ENCODE data around the gene HSD17B4. TPM values are rescaled to one million over a fixed set of nuclear protein-coding genes. Genes with fewer than 3 reads are reported as not detected.
"Not testable (repeated sequence)": the region's sequence is repeated elsewhere in the genome, so short reads cannot be mapped to it uniquely, and the experiment has no call there.

HSD17B4 gene
- total RNA-seq, 2 donors from 2014 or later: 453 to 480 TPM

- Mint-ChIP-seq H3K4me3 (no peak overlapping the region), H3K9me3 (peaks cover 35% of the 10 kb centered on the region), H3K27ac (peak overlapping the region; percentile 84), H3K4me1 (peaks cover 30% of the 10 kb centered on the region), H3K27me3 (ENCODE audit: insufficient read depth) (no peaks in the 10 kb centered on the region), H3K36me3 (ENCODE audit: low read depth) (peaks cover 7% of the 10 kb centered on the region)
- no peaks in the 10 kb centered on the region for H3K27me3 ChIP-seq (ENCODE audit: control insufficient read depth, insufficient read depth, low read length, poor library complexity, severe bottlenecking)
- no peaks in the 10 kb centered on the region for H3K36me3 ChIP-seq (ENCODE audit: control insufficient read depth, insufficient read depth, low read length)
- no peak overlapping the region for H3K9ac ChIP-seq (ENCODE audit: extremely low read depth, low read length, poor library complexity, severe bottlenecking)
- no peak for TF ChIP-seq CTCF (conservative IDR thresholded peaks at IDR 0.05)
- 92% methylated on average over 2 of the region's 2 CpGs; no CpG with 5 or more reads in 1 of the 2 experiments for WGBS, 2 experiments (ENCODE audit: insufficient coverage in 1 of 2, insufficient read length in 1 of 2)
- no peak overlapping the region for H3K27ac ChIP-seq (ENCODE audit: low read depth, low read length)
- peaks cover 33% of the 10 kb centered on the region for H3K9me3 ChIP-seq (ENCODE audit: control insufficient read depth, low read length)
- peaks cover 12% of the 10 kb centered on the region for H3K4me1 ChIP-seq (ENCODE audit: control insufficient read depth, insufficient read depth, low read length)
- no peak overlapping the region for H3K4me3 ChIP-seq (ENCODE audit: low read length)
- no peak for DNase-seq
Measured at GRCh38 chr5:119427060-119427459, 25.2 kb upstream of the HSD17B4 start.

GRCh38 chr5:119427596-119427995 is 24.7 kb upstream of the HSD17B4 start:
- Histone ChIP-seq H3K9me3 (ENCODE audit: control insufficient read depth, low read length) (peaks cover 38% of the 10 kb centered on the region), H3K4me1 (ENCODE audit: control insufficient read depth, insufficient read depth, low read length) (peaks cover 12% of the 10 kb centered on the region)
- not testable (repeated sequence) for H3K36me3 ChIP-seq (ENCODE audit: control insufficient read depth, insufficient read depth, low read length); H3K27me3 Mint-ChIP-seq (ENCODE audit: insufficient read depth); H3K9ac ChIP-seq (ENCODE audit: extremely low read depth, low read length, poor library complexity, severe bottlenecking); H3K4me3 ChIP-seq (ENCODE audit: low read length); H3K4me3 Mint-ChIP-seq; H3K27me3 ChIP-seq (ENCODE audit: control insufficient read depth, insufficient read depth, low read length, poor library complexity, severe bottlenecking); H3K27ac ChIP-seq (ENCODE audit: low read depth, low read length); DNase-seq
- 43 to 69% methylated on average over 2 to 4 of the region's 4 CpGs for WGBS, 2 experiments (ENCODE audit: insufficient coverage in 1 of 2, insufficient read length in 1 of 2)
- Mint-ChIP-seq H3K4me1 (peaks cover 30% of the 10 kb centered on the region), H3K36me3 (ENCODE audit: low read depth) (peaks cover 12% of the 10 kb centered on the region), H3K9me3 (peaks cover 40% of the 10 kb centered on the region), H3K27ac (peak overlapping the region; percentile 84)

- DNase-seq; H3K27me3 ChIP-seq (ENCODE audit: control insufficient read depth, insufficient read depth, low read length, poor library complexity, severe bottlenecking); H3K9ac ChIP-seq (ENCODE audit: extremely low read depth, low read length, poor library complexity, severe bottlenecking); H3K27ac ChIP-seq (ENCODE audit: low read depth, low read length); H3K27me3 Mint-ChIP-seq (ENCODE audit: insufficient read depth); H3K36me3 ChIP-seq (ENCODE audit: control insufficient read depth, insufficient read depth, low read length): not testable (repeated sequence)
- WGBS, 2 experiments (ENCODE audit: insufficient coverage in 1 of 2, insufficient read length in 1 of 2): no CpG with 5 or more reads among the region's 1 CpG
- Histone ChIP-seq H3K4me3 (ENCODE audit: low read length) (peak overlapping the region; percentile 60), H3K4me1 (ENCODE audit: control insufficient read depth, insufficient read depth, low read length) (peaks cover 12% of the 10 kb centered on the region), H3K9me3 (ENCODE audit: control insufficient read depth, low read length) (peaks cover 40% of the 10 kb centered on the region)
- peaks cover 46% of the 10 kb centered on the region for H3K9me3 Mint-ChIP-seq
- peak overlapping the region; percentile 2 for H3K4me3 Mint-ChIP-seq
- H3K27ac Mint-ChIP-seq: peak overlapping the region; percentile 84
- peaks cover 30% of the 10 kb centered on the region for H3K4me1 Mint-ChIP-seq
- H3K36me3 Mint-ChIP-seq (ENCODE audit: low read depth): peaks cover 12% of the 10 kb centered on the region
Measured at GRCh38 chr5:119428166-119428565, 24.1 kb upstream of the HSD17B4 start.

GRCh38 chr5:119428574-119428973 is 23.7 kb upstream of the HSD17B4 start:
- WGBS, 2 experiments (ENCODE audit: insufficient coverage in 1 of 2, insufficient read length in 1 of 2): 94 to 100% methylated on average over 1 to 3 of the region's 3 CpGs
- H3K4me1 Mint-ChIP-seq: peaks cover 30% of the 10 kb centered on the region

GRCh38 chr5:119432674-119433237 is 19.5 kb upstream of the HSD17B4 start:
- H3K4me3 Mint-ChIP-seq; H3K4me1 ChIP-seq (ENCODE audit: control insufficient read depth, insufficient read depth, low read length); H3K36me3 ChIP-seq (ENCODE audit: control insufficient read depth, insufficient read depth, low read length); H3K27ac Mint-ChIP-seq; H3K27me3 ChIP-seq (ENCODE audit: control insufficient read depth, insufficient read depth, low read length, poor library complexity, severe bottlenecking); H3K9ac ChIP-seq (ENCODE audit: extremely low read depth, low read length, poor library complexity, severe bottlenecking); DNase-seq; H3K27ac ChIP-seq (ENCODE audit: low read depth, low read length); H3K27me3 Mint-ChIP-seq (ENCODE audit: insufficient read depth); H3K4me1 Mint-ChIP-seq; H3K4me3 ChIP-seq (ENCODE audit: low read length): not testable (repeated sequence)
- Mint-ChIP-seq H3K9me3 (peaks cover 92% of the 10 kb centered on the region), H3K36me3 (ENCODE audit: low read depth) (peaks cover 27% of the 10 kb centered on the region)
- 92 to 94% methylated on average over 9 to 10 of the region's 10 CpGs for WGBS, 2 experiments (ENCODE audit: insufficient coverage in 1 of 2, insufficient read length in 1 of 2)
- H3K9me3 ChIP-seq (ENCODE audit: control insufficient read depth, low read length): peaks cover 85% of the 10 kb centered on the region

More at GRCh38 chr5:119428574-119428973, 23.7 kb upstream of the HSD17B4 start:
- H3K27me3 Mint-ChIP-seq (ENCODE audit: insufficient read depth); DNase-seq; H3K36me3 ChIP-seq (ENCODE audit: control insufficient read depth, insufficient read depth, low read length); H3K9ac ChIP-seq (ENCODE audit: extremely low read depth, low read length, poor library complexity, severe bottlenecking); H3K27me3 ChIP-seq (ENCODE audit: control insufficient read depth, insufficient read depth, low read length, poor library complexity, severe bottlenecking); H3K27ac ChIP-seq (ENCODE audit: low read depth, low read length): not testable (repeated sequence)
- peak overlapping the region; percentile 84 for H3K27ac Mint-ChIP-seq
- peaks cover 43% of the 10 kb centered on the region for H3K9me3 ChIP-seq (ENCODE audit: control insufficient read depth, low read length)
- H3K4me1 ChIP-seq (ENCODE audit: control insufficient read depth, insufficient read depth, low read length): peaks cover 12% of the 10 kb centered on the region
- H3K4me3 Mint-ChIP-seq: peak overlapping the region; percentile 2
- peak overlapping the region; percentile 60 for H3K4me3 ChIP-seq (ENCODE audit: low read length)
- H3K36me3 Mint-ChIP-seq (ENCODE audit: low read depth): peaks cover 12% of the 10 kb centered on the region
- peaks cover 50% of the 10 kb centered on the region for H3K9me3 Mint-ChIP-seq

All from endodermal cell (in vitro differentiated cells).